HEK293 (cell line): ENCODE measurements around the gene VILL.

ENCODE experiments used
- ATF2 ChIP-seq: fragments of 450-650 bp; formaldehyde crosslinking; IDR thresholded peaks from 2 replicates; pipeline ENCODE4 v1.5.1; 2016; ENCODE audit warnings: missing biosample characterization, missing genetic modification characterization, low read depth
- CTCF ChIP-seq: fragments of 450-650 bp; formaldehyde crosslinking; IDR thresholded peaks from 2 replicates; pipeline ENCODE4 v1.5.1; 2016; ENCODE audit warnings: missing biosample characterization, missing genetic modification characterization
- FEZF1 ChIP-seq: fragments of 450-650 bp; formaldehyde crosslinking; IDR thresholded peaks from 2 replicates; pipeline ENCODE4 v1.5.1; 2016; ENCODE audit warnings: missing biosample characterization, missing genetic modification characterization
- KLF10 ChIP-seq: fragments of 450-650 bp; IDR thresholded peaks from 2 replicates; pipeline ENCODE4 v1.5.1; 2018; ENCODE audit warnings: missing biosample characterization, mild to moderate bottlenecking, missing genetic modification characterization
- KLF16 ChIP-seq: fragments of 450-650 bp; formaldehyde crosslinking; IDR thresholded peaks from 2 replicates; pipeline ENCODE4 v1.5.1; 2017; ENCODE audit warnings: missing biosample characterization, missing genetic modification characterization
- PBX3 ChIP-seq: sonication (generic); formaldehyde crosslinking; IDR thresholded peaks from 2 replicates; pipeline ENCODE4 v1.8.1; 2022; ENCODE audit warnings: mild to moderate bottlenecking, moderate library complexity, missing genetic modification reagents
- RBAK ChIP-seq: fragments of 450-650 bp; formaldehyde crosslinking; IDR thresholded peaks from 2 replicates; pipeline ENCODE4 v1.5.1; 2016; ENCODE audit warnings: missing biosample characterization, missing genetic modification characterization
- SETDB1 ChIP-seq: IDR thresholded peaks from one replicate; pipeline ENCODE4 v1.6.1; 2017; ENCODE audit warnings: mild to moderate bottlenecking, low read length, moderate library complexity, mixed read lengths; ENCODE audit not compliant: insufficient read length
- ZBTB11 ChIP-seq: fragments of 450-650 bp; formaldehyde crosslinking; conservative IDR thresholded peaks from 2 replicates; pipeline ENCODE4 v1.5.1; 2016; ENCODE audit warnings: low read depth, missing biosample characterization, missing genetic modification characterization
- ZNF302 ChIP-seq: fragments of 450-650 bp; formaldehyde crosslinking; IDR thresholded peaks from 2 replicates; pipeline ENCODE4 v1.5.1; 2016; ENCODE audit warnings: missing biosample characterization, missing genetic modification characterization, low read depth
- ZNF580 ChIP-seq: fragments of 450-650 bp; formaldehyde crosslinking; IDR thresholded peaks from 2 replicates; pipeline ENCODE4 v1.5.1; 2016; ENCODE audit warnings: missing biosample characterization, missing genetic modification characterization

GRCh38 chr3:37970802-37971201 is 19.8 kb upstream of the VILL start:
- TF ChIP-seq ATF2 (no peak), CTCF (tag by site-specific recombination) (no peak), ZNF580 (tag by site-specific recombination) (no peak), PBX3 (CRISPR knock-in tag) (no peak), SETDB1 (no peak), RBAK (tag by site-specific recombination) (no peak), KLF10 (tag by site-specific recombination) (no peak), FEZF1 (tag by site-specific recombination) (no peak), ZBTB11 (tag by site-specific recombination) (no peak), KLF16 (tag by site-specific recombination) (no peak), ZNF302 (no peak)
